BLaER1 (cell line): Measurements from ENCODE around the gene DCTPP1.
A peak's percentile ranks its signal among the peaks of the same experiment; 100 is the strongest.

Experiments
- H3K27ac ChIP-seq: shearing (Covaris generic); formaldehyde crosslinking; 2 replicates; pipeline ENCODE4 v1.8.1; 2022
- H3K27me3 ChIP-seq: shearing (Covaris generic); formaldehyde crosslinking; 2 replicates; pipeline ENCODE4 v1.8.1; 2022
- H3K36me3 ChIP-seq: shearing (Covaris generic); formaldehyde crosslinking; 2 replicates; pipeline ENCODE4 v1.8.1; 2022
- H3K4me1 ChIP-seq: shearing (Covaris generic); formaldehyde crosslinking; 2 replicates; pipeline ENCODE4 v1.8.1; 2022
- H3K4me2 ChIP-seq: shearing (Covaris generic); formaldehyde crosslinking; 2 replicates; pipeline ENCODE4 v1.8.1; 2022
- H3K4me3 ChIP-seq: shearing (Covaris generic); formaldehyde crosslinking; 2 replicates; pipeline ENCODE4 v1.8.1; 2022
- H3K9ac ChIP-seq: shearing (Covaris generic); formaldehyde crosslinking; 2 replicates; pipeline ENCODE4 v1.8.1; 2022
- H3K9me3 ChIP-seq: shearing (Covaris generic); formaldehyde crosslinking; 2 replicates; pipeline ENCODE4 v1.8.1; 2022
- H4K20me1 ChIP-seq: shearing (Covaris generic); formaldehyde crosslinking; 2 replicates; pipeline ENCODE4 v1.8.1; 2022
- Cebpa-rat ChIP-seq: shearing (Covaris generic); IDR thresholded peaks from 2 replicates; pipeline ENCODE4 v1.8.1; 2022

The DCTPP1 gene

GRCh38 chr16:30449116-30449435 lies 19.2 kb upstream of the DCTPP1 start:
- no peak overlapping the region for H3K4me3 ChIP-seq
- TF ChIP-seq Cebpa-rat: no peak
- H4K20me1 ChIP-seq: peaks cover 14% of the 10 kb centered on the region; the same call in 1 of the 2 replicates
- H3K4me2 ChIP-seq: no peak overlapping the region
- H3K4me1 ChIP-seq: peaks cover 26% of the 10 kb centered on the region
- no peak overlapping the region for H3K9ac ChIP-seq
- H3K36me3 ChIP-seq: peaks cover 6% of the 10 kb centered on the region
- H3K27me3 ChIP-seq: no peaks in the 10 kb centered on the region
- no peaks in the 10 kb centered on the region for H3K9me3 ChIP-seq
- H3K27ac ChIP-seq: no peak overlapping the region

DNA sequence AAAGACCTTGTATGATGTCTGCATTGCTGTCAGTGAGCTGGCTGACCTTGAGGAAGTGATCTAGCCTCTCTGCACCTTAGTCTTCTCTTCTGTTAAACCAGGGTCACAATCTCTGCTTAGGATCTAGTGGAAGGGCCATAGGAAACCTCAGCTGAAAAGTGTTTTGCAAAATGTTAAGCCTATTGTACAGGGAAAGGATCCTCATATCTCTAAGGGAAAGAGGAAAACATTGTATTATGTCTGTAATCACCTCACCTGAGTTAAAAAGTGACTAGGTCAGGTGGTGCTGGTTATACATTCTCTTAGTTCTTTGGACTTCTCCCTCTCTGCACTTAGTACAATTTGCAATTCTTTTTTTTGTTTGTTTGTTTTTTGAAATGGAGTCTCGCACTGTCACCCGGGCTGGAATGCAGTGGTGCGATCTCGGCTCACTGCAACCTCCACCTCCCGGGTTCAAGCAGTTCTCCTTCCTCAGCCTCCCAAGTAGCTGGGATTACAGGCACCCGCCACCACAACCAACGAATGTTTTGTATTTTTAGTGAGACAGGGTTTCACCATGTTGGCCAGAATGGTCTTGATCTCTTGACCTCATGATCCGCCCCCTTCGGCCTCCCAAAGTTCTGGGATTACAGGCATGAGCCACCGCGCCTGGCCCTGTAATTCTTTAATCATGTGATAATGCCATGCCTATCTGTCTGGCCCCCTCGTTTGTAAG lies 17.8 kb upstream of the DCTPP1 start:
- H3K4me1 ChIP-seq: peaks cover 38% of the 10 kb centered on the region
- no peak overlapping the region for H3K4me3 ChIP-seq
- H3K4me2 ChIP-seq: no peak overlapping the region
- TF ChIP-seq Cebpa-rat: no peak
- H3K9me3 ChIP-seq: no peaks in the 10 kb centered on the region
- H3K27me3 ChIP-seq: no peaks in the 10 kb centered on the region
- H4K20me1 ChIP-seq: peaks cover 28% of the 10 kb centered on the region; the same call in 1 of the 2 replicates
- no peak overlapping the region for H3K27ac ChIP-seq
- H3K9ac ChIP-seq: no peak overlapping the region
- peaks cover 20% of the 10 kb centered on the region for H3K36me3 ChIP-seq

DNA sequence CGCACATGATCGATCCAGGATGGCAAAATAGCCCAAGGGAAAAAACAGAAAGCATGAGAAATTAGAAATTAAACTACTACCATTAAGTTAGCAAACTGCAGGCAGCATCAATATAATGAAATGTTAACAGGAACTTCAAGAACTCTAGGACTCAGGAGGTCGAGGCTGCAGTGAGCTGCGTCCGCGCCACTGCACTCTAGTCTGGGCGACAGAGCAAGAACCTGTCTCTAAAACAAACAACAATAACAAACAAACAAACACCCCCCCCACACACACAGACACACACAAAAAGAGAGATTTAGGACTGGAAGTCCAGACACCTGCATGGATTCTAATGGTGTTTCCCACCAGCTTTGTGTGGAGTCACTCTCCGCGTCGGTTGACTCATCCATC lies 16.4 kb upstream of the DCTPP1 start:
- TF ChIP-seq Cebpa-rat: no peak
- Histone ChIP-seq H3K27me3 (no peaks in the 10 kb centered on the region), H3K9ac (peak overlapping the region; percentile 95; the same call in 1 of the 2 replicates), H3K4me2 (peak overlapping the region; percentile 96), H3K4me1 (peaks cover 38% of the 10 kb centered on the region), H3K27ac (peak overlapping the region; percentile 97), H3K4me3 (peak overlapping the region; percentile 91), H3K36me3 (peaks cover 21% of the 10 kb centered on the region), H4K20me1 (peaks cover 28% of the 10 kb centered on the region; the same call in 1 of the 2 replicates), H3K9me3 (no peaks in the 10 kb centered on the region)

DNA sequence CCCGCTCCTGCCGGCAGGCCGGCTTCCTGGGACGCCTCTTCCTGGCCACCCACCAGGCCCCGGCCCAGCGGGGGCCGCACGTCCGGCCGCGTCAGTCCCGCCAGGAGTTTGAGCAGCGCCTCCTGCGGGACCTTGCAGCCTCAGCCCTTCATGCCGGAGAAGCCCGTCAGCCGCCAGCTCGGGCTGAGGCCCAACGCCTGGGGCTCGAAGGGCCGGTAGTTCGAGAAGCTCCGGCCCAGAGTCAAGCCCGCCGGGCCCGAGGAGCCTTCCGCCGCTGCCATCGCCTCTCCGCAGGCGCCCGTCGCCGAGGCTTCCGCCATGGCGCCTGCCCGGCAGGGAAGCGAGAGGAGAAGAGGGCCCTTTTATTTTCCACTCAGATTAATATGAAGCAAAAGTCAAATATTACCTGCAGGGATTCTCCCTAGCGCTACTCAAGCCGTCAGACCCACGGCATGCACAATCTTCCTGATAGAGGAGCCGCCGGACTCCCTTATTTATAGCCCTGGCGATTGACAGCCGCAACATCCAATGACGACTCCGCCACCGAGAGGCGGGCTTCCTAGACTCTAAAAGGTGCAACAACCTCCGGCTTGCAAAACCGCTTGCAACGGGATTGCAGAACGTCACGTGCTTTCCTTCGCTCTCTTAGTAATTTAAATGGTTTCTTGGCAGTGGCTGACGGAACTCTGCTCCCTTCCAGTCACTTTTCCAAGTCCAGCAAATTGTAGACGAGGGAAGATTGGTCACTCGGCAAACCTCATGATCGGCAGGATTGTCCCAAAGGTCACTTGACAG lies 15.8 kb upstream of the DCTPP1 start, which contains the start of gene SEPHS2:
Gene SEPHS2, minus strand, starts transcription at position 467 of the 795 bp plus-strand sequence. Its CDS starts 147 bp downstream, at position 320.
- H3K9ac ChIP-seq: peak within 1 kb of the TSS; percentile 95
- H3K9me3 ChIP-seq: no peaks in the 10 kb centered on the region
- H4K20me1 ChIP-seq: peaks cover 28% of the 10 kb centered on the region; the same call in 1 of the 2 replicates
- TF ChIP-seq Cebpa-rat: peak; percentile 86
- peak within 1 kb of the TSS; percentile 97 for H3K27ac ChIP-seq
- H3K4me3 ChIP-seq: peak within 1 kb of the TSS; percentile 91
- H3K4me2 ChIP-seq: peak within 1 kb of the TSS; percentile 96
- peaks cover 33% of the 10 kb centered on the region for H3K4me1 ChIP-seq
- H3K36me3 ChIP-seq: peaks cover 21% of the 10 kb centered on the region
- no peaks in the 10 kb centered on the region for H3K27me3 ChIP-seq

GRCh38 chr16:30445149-30445407 lies 15.2 kb upstream of the DCTPP1 start:
- Histone ChIP-seq H3K9me3 (no peaks in the 10 kb centered on the region), H3K9ac (peak overlapping the region; percentile 95), H3K27me3 (no peaks in the 10 kb centered on the region), H3K36me3 (peaks cover 21% of the 10 kb centered on the region), H3K4me3 (peak overlapping the region; percentile 91), H3K4me2 (peak overlapping the region; percentile 96), H3K27ac (peak overlapping the region; percentile 97), H3K4me1 (peaks cover 30% of the 10 kb centered on the region), H4K20me1 (peaks cover 28% of the 10 kb centered on the region; the same call in 1 of the 2 replicates)
- TF ChIP-seq Cebpa-rat: no peak

- Histone ChIP-seq H3K36me3 (peaks cover 21% of the 10 kb centered on the region), H3K27me3 (no peaks in the 10 kb centered on the region), H3K27ac (peak overlapping the region; percentile 97), H3K4me1 (peaks cover 30% of the 10 kb centered on the region), H3K4me3 (peak overlapping the region; percentile 91), H4K20me1 (peaks cover 28% of the 10 kb centered on the region; the same call in 1 of the 2 replicates), H3K9ac (peak overlapping the region; percentile 95), H3K4me2 (peak overlapping the region; percentile 96), H3K9me3 (no peaks in the 10 kb centered on the region)
- no peak for TF ChIP-seq Cebpa-rat
These were observed 14.7 kb upstream of the DCTPP1 start for GRCh38 chr16:30444231-30445148.

DNA sequence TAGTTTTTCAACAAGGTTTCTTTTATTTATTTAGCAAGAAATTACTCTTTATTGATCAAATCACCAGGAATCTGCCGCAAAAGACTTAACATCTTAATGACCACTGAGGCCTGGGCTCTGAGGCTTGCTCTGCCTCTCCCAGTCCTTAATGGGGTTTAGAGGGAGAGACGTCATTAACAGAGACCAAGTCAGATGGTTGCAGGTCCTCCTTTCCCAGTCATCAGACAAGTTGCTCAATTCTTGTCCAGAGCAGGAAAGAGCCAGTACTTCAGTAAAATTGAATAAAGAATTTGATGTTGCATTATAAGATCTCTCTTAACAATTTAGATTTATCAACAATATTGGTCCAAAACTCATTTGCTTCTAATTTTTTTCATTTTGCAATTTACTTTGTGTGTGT lies 13.8 kb upstream of the DCTPP1 start:
- Histone ChIP-seq H3K9ac (no peak overlapping the region), H3K9me3 (no peaks in the 10 kb centered on the region), H3K4me2 (peak overlapping the region; percentile 96), H3K4me1 (peaks cover 30% of the 10 kb centered on the region), H3K36me3 (peaks cover 21% of the 10 kb centered on the region), H3K27ac (no peak overlapping the region), H3K4me3 (peak overlapping the region; percentile 91; the same call in 1 of the 2 replicates), H4K20me1 (peaks cover 28% of the 10 kb centered on the region; the same call in 1 of the 2 replicates), H3K27me3 (no peaks in the 10 kb centered on the region)
- TF ChIP-seq Cebpa-rat: no peak

DNA sequence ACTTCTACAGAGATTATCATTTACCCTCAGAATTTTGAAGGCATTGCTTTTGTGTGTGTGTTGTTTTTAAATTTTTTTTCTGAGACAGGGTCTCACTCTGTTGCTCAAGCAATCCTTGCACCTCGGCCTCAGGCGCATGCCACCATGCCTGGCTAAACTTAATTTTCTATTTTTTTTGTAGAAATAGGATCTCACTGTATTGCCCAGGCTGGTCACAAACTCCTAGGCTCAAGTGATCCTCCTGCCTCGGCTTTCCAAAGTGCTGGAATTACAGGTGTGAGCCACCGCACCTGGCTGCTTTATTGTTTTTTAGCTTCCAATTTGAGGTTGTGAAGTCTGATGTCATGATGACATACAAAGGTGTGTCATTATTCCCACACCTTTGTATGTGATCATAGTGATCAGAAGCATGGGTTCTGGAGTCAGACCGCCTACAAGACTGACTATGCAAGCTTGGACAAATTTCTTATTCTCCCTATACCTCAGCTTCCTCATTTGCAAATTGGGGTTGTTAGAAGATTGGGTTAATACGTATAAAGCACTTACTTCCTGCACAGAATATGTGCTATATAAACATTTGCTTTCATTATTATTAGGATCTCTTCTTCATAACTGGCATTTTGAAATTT lies 10.0 kb upstream of the DCTPP1 start:
- no peak overlapping the region for H3K4me3 ChIP-seq

GRCh38 chr16:30438835-30439234 lies 9.0 kb upstream of the DCTPP1 start:
- peaks cover 13% of the 10 kb centered on the region for H3K36me3 ChIP-seq
- peaks cover 10% of the 10 kb centered on the region for H3K4me1 ChIP-seq
- H3K27me3 ChIP-seq: no peaks in the 10 kb centered on the region
- H4K20me1 ChIP-seq: peaks cover 12% of the 10 kb centered on the region; the same call in 1 of the 2 replicates
- no peak overlapping the region for H3K4me3 ChIP-seq
- no peaks in the 10 kb centered on the region for H3K9me3 ChIP-seq
- H3K4me2 ChIP-seq: no peak overlapping the region
- no peak overlapping the region for H3K9ac ChIP-seq
- TF ChIP-seq Cebpa-rat: no peak
- no peak overlapping the region for H3K27ac ChIP-seq

More for the DNA sequence above, 10.0 kb upstream of the DCTPP1 start:
- peaks cover 21% of the 10 kb centered on the region for H3K36me3 ChIP-seq
- no peak overlapping the region for H3K9ac ChIP-seq
- H3K4me2 ChIP-seq: no peak overlapping the region
- peaks cover 20% of the 10 kb centered on the region for H3K4me1 ChIP-seq
- H3K27me3 ChIP-seq: no peaks in the 10 kb centered on the region
- H3K9me3 ChIP-seq: no peaks in the 10 kb centered on the region
- H3K27ac ChIP-seq: no peak overlapping the region
- TF ChIP-seq Cebpa-rat: no peak
- peaks cover 22% of the 10 kb centered on the region; the same call in 1 of the 2 replicates for H4K20me1 ChIP-seq
